ENCODE data around the gene HPN.
"Not testable (repeated sequence)": the region's sequence is repeated elsewhere in the genome, so short reads cannot be mapped to it uniquely, and the experiment has no call there.

HPN gene

DNA sequence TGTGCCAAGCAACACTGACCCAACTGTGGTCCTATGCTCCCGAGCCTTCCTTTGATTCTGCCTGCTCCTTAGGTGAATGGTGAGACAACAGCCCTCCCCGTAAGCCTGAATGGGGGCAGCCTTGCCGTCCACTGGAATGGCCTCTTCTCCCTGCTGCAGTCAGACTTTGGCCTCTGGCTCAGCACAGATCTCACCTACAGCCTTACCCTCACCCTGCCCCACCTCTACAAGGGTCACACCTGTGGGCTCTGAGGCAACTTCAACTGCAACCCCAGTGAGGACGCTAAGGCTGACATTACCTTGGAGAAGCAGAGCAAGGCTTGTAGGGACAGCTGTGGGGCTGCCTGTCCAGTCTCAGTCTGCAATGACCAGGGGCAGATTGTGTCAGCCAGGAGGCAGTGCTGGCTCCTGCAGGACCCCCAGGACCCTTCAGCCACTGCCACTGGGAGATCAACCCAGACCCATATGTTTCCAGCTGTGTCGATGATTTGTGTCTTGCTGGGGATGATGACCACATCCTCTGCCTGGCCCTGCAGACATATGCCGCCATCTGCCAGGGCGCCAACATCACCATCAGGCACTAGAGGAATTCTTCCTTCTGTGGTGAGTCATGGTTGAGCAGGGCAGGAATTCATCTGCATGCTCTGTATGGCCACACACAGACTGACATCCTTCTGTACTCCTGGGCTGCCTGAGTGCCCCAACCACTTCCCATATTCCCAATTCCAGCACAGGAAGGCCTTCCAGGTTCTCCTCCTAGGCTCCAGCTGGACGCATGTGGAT lies 46.8 kb downstream of the HPN start:
- DNase-seq, result no peak

- DNase-seq, result no peak
These were observed 48.0 kb downstream of the HPN start for GRCh38 chr19:35089554-35089953.

- DNase-seq, result no peak
These were observed 48.6 kb downstream of the HPN start for GRCh38 chr19:35090160-35090505.

DNA sequence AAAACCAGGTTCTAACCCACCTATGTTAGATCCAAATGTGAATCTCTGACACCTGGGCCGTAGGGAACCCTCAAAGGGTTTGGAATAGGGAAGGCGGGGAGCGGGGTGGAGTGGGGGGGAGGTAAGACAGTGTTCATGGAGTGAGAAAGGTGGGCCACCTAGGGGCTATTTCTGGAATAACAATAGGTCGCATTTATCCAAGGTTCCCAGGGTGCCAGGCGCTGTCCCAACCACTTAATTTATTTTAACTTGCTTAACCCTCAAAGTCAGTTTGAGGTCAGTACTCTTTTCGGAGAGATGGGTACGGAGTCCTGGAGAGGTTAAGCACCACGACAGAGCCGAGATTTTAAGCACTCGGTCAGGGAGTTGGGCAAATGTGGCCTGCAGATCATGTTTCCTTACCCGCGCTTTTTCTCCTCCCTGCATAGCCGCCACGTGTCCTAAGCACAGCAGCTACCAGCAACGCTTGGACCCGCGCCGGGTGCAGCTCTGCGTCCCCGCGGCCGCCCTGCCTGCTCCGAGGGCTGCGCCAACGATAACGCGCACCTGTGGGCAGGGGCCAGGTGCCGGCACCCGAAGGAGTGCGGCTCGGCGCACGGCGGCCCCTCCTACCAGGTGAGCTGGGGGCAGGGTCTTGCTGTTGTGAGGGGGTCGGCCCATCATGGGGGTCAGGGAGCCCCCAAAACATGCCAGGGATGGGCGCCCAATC lies 49.1 kb downstream of the HPN start:
- DNase-seq, result peak; percentile 14

- no peak for DNase-seq
These were observed 51.9 kb downstream of the HPN start for GRCh38 chr19:35093430-35093829.

GRCh38 chr19:35093941-35094647 lies 52.6 kb downstream of the HPN start:
- no peak for DNase-seq

GRCh38 chr19:35094656-35095055 lies 53.1 kb downstream of the HPN start:
- no peak for DNase-seq

- DNase-seq, result no peak
These were observed 54.3 kb downstream of the HPN start for GRCh38 chr19:35095667-35096368.

GRCh38 chr19:35098413-35099049 lies 57.0 kb downstream of the HPN start:
- no peak for DNase-seq

DNA sequence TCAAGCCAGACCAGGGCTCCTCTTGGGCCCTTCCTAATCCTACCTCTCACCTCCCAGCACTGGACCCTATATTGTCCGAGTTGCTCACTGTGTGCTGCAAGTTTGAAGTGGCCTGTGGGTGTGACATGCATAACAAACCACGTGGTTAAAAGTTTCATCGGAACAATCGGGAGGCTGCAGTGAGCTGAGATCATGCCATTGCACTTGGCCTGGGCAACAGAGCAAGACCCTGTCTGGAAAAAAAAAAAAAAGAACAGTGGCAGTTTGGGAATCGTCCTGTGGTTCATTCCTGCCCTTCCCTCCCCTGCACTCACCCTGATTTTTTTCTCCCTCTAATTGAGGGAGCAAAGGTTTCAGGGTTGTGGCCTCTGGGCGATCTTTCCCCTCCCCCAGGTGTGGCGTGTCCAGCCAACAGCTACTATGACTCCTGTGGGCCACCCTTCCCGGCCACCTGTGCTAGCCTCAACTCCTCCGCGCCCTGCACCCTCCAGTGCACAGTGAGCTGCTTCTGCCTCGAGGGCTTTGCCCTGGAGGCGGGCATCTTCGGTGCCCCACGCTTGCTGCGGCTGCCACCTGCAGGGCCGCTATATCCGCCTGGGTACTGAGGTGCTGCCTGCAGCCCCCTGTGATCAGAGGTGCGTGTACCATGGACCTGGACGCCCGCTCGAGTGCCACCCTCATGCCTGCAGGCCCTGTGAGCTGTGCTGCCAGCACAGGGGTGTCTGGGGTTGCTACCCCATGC lies 57.8 kb downstream of the HPN start:
- DNase-seq, result no peak

DNA sequence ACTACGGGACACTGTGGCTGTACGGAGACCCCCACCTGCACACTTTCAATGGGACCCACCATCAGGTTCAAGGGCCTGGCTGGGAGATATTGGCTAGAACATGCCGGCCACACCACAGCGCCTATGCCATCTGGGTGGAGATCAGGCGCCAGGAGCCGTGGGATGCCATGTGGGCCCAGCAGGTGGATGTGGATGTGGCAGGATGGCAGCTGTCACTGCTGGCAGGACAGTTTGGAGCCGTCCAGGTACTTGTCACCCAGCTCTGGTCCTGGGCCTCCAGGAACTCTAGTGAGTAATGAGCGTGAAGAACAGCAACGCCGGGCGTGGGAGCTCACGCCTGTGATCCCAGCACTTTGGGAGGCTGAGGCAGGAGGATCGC lies 58.4 kb downstream of the HPN start:
- no peak for DNase-seq

- no peak for DNase-seq
These were observed 59.3 kb downstream of the HPN start for GRCh38 chr19:35100588-35101533.

GRCh38 chr19:35101949-35102348 lies 60.4 kb downstream of the HPN start:
- DNase-seq, result not testable (repeated sequence)

GRCh38 chr19:35103614-35104013 lies 62.1 kb downstream of the HPN start:
- DNase-seq, result not testable (repeated sequence)

DNA sequence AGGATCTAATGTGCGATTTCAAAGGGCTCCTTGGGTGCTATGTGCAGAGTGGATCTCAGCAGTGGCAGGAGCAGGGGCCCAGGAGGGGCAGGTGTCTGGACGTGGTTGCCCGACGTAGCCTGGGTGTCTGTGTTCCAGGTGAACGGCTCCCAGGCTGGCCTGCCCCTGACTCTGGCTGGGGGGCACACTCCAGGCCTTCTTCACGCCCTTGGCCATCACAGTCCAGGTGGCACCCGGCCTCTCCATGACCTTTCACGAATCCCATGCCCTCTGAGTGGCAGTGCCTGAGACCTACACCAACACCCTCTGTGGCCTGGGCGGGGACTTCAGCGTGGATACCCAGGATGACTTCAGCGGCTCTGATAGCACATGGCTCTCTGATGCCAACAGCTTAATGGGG lies 62.8 kb downstream of the HPN start:
- DNase-seq, result no peak

DNA sequence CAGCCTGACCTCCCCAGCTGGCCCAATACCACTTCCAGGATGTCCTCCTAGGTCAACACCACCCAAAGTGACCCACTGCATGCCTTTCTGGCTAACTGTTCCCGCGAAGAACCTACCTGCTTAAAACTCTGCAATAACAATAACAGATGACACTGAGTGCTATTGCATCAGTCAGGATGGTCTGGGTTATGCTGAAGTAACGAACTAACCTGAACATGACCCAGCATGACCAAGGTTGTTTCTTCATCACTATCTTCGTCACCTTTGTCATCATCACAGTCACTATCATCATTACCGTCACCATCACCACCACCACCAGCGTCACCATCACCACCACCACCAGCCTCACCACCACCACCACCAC lies 63.5 kb downstream of the HPN start:
- no peak for DNase-seq

DNA sequence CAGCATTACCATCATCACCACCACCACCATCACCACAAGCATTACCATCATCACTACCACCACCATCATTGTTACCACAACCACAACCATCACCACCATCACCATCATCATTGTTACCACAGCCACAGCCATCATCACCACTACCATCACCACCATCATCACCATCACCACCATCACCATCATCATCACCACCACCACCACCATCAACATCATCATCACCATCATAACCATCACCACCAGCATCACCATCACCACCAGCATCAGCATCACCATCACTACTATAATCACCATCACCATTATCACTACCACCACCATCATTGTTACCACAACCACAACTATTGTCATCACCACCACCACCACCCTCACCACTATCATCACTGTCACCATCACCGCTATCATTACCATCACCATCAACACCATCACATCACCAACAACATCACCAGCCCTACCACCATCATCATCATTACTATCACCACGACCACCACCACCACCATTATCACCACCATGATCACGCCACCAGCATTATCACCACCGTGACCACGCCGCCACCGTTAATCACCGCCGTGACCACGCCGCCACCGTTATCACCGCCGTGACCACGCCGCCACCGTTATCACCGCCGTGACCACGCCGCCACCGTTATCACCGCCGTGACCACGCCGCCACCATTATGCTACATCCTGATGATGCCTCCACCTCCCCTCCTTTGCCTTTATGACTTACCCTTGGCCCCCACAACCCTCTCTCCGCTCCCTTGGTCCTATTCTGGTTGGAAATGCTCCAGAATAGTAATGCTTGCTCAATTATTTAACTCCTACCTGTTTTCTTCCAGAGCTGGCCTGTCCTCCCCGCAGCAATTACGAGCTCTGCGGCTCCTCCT lies 64.1 kb downstream of the HPN start:
- DNase-seq, result no peak

DNA sequence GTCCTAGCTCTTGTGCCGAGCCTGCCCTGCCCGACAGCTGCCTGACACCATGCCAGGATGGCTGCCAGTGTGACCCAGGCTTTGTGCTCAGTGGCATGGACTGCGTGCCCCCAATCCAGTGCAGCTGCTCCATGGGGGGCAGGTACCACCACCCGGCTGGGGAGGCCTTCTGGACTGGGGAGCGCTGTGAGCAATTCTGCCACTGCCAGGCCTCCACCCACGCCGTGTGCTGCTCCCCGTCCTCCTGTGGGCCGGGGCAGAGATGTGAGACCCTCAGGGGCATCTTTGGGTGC lies 64.7 kb downstream of the HPN start:
- no peak for DNase-seq

DNA sequence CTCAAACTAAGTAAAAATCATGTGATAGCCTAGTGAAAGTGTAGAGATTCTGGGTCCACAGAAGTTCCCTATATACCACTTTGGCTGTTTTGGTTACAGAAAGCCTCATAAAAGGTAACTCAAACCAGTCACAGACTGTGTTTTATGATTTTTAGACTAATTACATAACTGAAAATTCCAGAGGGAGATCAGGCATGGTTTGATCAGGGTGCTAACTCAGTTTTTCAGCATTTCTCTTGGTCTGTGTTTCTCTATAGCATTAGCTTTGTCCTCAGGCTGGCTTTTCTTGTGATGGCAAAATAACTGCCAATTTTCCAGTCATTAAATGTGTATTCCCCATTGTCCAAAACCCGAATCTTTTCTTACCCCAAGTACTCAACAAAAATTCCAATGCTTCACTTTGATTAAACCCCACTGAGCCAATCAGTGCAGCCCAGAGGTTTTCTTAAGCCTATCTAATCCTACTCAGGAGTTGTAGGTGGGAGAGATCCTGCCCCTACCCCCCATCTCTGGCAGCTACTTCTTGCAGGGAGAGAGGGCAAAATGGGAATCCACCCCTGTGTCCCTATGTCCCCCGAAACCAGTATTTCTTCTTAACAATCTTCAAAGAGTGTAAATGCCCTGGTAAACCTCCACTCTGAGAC lies 65.5 kb downstream of the HPN start:
- DNase-seq, result no peak

GRCh38 chr19:35107545-35107944 lies 66.0 kb downstream of the HPN start:
- DNase-seq, result no peak
